ENCODE results near the gene ZNF433.
"Not testable (repeated sequence)": the region's sequence is repeated elsewhere in the genome, so short reads cannot be mapped to it uniquely, and the experiment has no call there.

ZNF433 gene

DNA sequence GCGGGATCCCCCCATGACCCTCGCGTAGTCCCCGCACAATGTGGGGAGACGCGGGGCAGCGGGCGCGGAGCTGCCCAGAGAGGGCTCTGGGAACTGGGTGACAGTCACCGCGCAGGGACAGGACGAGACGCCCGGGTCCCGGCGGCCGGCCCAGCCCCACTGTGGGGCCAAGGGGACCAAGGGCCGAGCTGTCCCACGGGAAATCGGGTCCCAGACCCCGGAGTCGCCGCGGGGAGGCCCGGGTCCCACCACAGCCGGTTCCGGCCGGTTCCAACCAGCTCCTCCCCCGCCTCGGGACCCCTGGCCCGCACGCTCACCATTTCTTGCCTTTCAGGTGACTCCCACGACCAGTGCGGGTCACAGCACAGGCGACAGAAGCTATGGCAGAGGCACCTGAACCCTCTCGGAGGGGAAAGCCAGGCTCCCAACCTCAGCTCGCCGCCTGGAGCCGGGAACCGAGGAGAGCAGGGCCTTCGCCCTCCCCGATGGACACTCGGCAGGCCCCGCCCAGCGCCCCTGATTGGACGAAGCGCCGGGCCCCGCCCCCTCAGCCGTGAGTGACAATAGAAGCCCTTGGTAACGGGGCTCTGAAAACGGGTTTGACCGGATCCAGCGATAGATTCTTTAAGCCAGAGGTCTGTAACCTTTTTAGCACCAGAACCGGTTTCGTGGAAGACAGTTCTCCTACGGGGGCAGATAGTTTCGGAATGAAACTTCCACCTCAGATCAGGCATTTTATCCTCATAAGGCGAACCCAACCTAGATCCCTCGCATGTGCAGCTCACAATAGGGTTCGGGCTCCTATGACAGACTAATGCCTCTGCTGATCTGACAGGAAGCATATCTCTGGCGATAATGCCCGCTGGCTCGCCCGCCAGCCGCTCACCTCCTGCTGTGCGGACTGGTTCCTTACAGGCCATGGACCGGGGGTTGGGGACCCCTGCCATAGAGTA, at the start of gene ZNF433:
Gene ZNF433, minus strand, starts transcription at position 460 of the 953 bp plus-strand sequence. Its CDS starts 140 bp downstream, at position 320.
- peak; percentile 93 for DNase-seq

DNA sequence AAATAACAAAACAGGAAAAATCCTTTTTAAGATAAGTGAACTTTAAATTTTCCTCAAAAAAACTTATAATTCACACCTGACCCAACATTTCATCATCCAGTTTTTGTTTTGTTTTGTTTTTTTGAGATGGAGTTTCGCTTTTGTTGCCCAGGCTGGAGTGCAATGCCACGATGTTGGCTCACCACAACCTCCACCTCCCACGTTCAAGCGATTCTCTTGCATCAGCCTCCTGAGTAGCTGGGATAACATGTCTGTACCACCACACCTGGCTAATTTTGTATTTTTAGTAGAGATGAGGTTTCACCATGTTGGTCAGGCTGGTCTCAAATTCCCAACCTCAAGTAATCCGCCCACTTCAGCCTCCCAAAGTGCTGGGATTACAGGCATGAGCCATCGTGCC, 47.9 kb upstream of the ZNF433 start:
- DNase-seq, result not testable (repeated sequence)

DNA sequence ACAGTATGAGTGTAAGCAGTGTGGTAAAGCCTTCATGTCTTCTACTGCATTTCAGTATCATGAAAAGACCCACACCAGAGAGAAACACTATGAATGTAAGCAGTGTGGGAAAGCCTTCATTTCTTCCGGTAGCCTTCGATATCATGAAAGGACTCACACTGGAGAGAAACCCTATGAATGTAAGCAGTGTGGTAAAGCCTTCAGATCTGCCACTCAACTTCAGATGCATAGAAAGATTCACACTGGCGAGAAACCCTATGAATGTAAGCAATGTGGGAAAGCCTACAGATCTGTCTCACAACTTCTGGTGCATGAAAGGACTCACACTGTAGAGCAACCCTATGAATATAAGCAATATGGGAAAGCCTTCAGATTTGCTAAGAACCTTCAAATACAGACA, 41.9 kb upstream of the ZNF433 start:
- DNase-seq, result no peak

DNA sequence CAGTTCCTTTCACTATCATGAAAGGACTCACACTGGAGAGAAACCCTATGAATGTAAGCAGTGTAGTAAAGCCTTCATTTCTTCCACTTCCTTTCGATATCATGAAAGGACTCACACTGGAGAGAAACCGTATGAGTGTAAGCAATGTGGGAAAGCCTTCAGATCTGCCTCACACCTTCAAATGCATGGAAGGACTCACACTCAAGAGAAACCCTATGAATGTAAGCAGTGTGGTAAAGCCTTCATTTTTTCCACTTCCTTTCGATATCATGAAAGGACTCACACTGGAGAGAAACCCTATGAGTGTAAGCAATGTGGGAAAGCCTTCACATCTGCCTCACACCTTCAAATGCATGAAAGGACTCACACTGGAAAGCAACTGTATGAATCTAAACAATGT, 40.9 kb upstream of the ZNF433 start:
- DNase-seq, result not testable (repeated sequence)

DNA sequence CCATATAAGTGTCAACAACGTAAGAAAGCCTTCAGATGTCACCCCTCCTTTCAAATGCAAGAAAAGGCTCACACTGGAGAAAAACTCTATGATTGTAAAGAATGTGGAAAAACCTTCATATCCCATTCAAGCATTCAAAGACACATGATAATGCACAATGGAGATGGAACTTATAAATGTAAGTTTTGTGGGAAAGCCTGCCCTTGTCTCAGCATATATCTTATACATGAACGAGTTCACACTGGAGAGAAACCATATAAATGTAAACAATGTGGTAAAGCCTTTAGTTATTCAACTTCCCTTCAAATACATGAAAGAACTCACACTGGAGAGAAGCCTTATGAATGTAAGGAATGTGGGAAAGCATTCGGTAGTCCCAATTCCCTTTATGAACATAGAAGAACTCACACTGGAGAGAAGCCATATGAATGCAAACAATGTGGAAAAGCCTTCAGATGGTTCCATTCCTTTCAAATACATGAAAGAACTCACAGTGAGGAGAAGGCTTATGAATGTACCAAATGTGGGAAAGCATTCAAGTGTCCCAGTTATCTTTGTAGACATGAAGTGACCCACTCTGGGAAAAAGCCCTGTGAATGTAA, 40.2 kb upstream of the ZNF433 start:
- no peak for DNase-seq

DNA sequence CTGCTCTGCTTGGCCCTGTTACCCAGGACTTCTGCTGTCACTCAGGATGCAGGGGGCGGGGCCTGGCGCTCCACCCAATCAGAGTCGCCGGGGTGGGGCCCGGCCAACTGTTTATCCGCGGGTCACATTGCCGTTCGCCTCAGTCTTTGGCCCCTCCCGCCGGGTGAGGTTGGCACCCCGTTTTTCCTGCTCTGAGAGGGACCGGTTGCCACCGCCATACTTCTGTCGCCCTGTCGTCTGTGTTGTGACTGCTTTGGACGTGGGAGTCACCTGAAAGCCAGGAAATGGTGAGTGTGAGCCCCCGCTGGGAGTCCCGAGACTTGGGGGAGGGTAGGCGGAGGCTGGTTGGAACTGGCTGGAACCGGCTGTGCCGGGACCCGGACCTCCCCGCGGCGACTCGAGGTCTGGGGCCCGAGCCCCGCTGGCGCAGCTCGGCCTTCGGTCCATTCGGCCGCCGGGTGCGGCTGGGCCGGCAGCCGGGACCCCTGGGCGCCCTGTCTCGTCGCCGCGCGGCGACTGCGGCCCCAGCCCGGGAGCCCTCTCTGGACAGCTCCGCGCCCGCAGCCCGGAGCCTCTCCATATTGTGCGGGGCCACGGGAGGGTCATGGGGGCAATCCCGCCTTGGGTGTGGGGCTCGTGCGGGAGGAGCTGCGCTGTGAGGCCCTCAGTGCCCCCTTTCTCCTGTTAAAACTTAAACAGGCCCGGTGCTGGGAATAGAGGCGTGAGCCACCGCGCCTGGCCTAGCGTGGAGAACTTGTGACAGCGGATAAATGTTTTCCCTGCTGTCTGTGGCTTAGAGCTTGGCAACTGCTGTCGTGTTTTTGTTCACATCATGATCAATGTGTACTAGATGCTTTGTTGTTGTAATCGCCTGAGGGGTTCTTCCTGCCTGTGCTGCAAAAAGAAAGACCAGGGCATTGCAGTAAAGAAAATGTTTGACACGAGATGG, 29.4 kb upstream of the ZNF433 start, which contains the start of gene ZNF844:
Gene ZNF844, plus strand, starts transcription at position 142 of the 949 bp plus-strand sequence. Its CDS starts 143 bp downstream, at position 285.
- peak; percentile 71 for DNase-seq

DNA sequence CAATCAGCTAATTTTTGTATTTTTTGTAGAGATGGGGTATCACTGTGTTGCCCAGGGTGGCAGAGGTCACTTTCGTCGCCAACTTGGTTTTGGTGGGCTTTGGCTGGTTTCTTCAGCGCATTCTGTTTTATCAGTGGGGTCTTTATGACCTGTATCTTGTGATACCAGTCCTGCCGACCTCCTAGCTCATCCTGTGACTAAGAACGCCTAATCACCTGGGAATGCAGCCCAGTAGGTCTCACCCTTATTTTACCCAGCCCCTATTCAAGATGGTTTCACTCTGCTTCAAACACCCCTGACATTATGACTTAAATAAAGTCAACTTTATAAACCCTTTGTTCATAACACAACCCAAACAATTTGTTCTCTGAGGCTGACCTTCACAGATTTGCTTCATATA, 20.3 kb upstream of the ZNF433 start:
- no peak for DNase-seq

DNA sequence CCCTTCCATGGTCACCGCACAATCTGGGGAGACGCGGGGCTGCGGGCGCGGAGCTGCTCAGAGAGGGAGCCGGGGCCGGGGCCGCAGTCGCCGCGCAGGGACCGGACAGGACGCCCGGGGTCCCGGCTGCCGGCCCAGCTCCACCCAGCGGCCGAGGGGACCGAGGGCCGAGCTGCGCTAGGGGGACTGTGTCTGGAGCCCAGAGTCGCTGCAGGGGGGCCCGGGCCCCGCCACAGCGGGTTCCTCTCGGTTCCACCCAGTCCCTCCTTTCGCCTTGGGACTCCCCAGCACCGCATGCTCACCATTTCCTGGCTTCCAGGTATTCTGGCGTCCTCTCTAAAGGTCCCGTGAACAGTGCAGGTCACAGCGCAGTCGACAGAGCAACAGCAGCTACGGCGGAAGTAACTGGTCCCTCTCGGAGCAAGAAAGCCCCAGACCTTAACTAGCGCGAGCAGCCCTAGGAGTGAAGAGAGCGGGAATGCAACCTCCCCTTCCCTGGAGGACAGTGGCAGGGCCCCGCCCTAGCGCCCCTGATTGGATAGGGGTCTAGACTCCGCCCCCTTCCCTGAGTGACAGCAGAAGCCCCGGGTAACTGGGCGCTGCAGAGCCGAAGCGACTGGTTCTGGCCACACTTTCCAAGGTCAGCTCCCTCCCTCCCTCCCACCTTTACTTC, 17.2 kb upstream of the ZNF433 start, which contains the start of gene ZNF878:
Gene ZNF878, minus strand, starts transcription at position 465 of the 673 bp plus-strand sequence. Its CDS starts 160 bp downstream, at position 305.
- peak; percentile 90 for DNase-seq

DNA sequence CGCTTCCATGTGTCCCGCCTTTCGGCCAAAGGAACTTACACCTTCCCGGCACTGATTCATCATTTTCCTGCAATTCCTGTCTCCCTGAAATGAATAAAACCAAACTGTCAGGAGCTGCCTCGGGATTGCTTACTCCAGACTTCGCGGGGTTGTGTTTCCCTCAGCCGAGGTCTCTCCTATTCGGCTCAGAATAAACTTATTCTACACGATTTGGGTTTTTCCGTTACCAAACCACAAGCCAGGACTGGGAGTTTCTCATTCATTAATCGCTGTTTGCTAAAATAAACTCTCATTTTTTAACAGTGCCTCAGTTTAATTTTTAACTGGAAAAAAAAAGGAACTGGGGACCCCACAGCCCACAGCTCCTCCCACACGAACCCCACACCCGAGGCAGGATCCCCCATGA, 16.6 kb upstream of the ZNF433 start:
- no peak for DNase-seq

DNA sequence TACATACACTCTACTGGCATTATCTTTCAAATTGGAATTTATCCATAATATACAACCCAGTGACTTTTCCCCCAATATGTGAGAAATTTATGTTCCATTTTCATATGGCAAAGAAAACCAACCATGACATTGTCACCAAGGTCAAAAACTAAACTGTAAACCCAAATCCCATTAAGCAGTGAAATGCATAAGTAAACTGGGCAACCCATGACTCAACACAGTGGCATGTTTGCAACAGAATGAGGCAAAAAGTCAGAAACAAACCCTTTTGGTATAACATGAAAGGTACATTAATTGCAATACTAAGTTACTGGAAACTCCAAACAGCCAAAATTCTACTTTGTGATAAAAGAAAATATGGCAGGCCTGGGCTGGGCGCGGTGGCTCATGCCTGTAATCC, 12.4 kb upstream of the ZNF433 start:
- no peak for DNase-seq

DNA sequence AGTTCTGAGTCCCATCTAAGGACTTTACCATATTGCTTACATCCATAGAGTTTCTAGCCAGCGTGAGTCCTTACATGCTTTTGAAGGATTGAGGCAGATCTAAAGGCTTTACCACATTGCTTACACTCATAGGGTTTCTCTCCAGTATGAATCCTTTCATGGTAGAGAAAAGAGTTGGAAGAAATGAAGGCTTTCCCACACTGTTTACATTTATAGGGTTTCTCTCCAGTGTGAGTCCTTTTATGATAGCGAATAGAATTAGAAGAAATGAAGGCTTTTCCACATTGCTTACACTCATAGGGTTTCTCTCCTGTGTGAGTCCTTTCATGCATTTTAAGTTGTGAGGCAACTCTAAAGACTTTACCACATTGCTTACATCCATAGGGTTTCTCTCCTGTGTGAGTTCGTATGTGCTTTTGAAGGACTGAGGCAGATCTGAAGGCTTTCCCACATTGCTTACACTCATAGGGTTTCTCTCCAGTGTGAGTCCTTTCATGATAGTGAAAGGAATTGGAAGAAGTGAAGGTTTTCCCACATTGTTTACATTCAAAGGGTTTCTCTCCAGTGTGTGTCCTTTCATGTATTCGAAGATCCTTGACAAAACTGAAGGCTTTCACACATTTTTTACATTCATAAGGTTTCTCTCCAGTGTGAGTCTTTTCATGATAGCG, 8.4 kb upstream of the ZNF433 start:
- DNase-seq, result no peak

DNA sequence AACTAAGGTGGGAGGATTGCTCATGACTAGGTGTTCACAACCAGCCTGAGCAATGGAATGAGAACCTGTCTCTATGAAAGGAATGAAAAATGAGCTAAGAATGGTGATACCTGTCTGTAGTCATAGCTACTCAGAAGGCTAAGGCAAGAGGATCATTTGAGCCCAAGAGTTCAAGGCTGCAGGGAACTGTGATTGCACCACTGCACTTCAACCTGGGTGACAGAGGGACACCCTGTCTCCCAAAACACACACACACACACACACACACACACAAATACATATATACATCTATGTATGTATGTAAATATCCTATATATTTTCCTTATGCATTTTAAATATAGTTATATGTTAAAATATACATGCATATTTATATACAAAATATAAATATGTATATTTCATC, 7.4 kb upstream of the ZNF433 start:
- DNase-seq, result no peak

DNA sequence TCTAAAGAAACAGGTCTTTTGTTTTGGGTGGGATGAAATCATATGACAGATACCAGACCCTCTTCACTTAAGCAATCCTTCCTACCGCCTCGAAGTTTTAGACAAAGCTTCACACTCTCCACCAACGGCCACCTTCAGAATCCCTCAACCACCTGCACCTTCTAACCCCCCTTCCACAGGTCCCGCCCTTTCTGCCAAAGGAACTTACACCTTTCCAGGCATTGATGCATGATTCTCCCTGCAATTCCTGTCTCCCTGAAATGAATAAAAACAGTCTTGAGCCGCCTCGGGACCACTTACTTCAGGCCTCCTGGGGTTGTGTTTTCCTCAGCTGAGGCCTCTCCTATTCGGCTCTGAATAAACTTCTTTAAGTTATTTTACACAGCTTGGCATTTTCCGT, 859 bp downstream of the ZNF433 start:
- DNase-seq, result no peak

DNA sequence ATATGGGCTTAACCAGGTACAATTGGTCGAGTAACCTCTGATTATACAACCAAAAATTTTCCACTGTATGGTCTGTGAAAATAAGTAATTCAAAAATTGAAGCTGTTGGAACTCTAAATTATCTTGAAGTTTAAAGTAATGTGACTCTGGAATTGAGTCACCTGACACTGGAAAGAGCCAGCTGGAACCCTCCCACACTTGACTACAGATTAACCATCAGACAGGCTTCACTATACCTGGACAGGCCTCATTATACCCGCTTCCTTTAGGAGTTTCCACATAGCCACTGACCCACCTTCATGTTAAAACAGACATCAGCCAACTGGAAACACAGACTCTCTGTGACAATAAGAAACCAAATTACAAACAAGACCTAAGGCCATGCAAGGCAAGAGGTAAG, 1.3 kb downstream of the ZNF433 start:
- no peak for DNase-seq

DNA sequence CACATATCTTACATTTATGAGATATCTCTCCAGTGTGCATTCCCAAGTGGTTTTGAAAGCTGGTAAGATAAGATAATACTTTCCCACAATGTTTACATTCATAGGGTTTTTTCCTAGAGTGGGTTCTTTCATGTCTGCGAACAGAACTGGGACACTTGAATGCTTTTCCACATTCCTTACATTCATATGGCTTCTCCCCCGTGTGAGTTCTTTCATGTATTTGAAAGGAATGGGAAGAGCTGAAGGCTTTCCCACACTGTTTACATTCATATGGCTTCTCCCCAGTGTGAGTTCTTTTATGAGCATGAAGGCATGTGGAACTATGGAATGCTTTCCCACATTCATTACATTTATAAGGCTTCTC, 19.7 kb downstream of the ZNF433 start:
- DNase-seq, result no peak

DNA sequence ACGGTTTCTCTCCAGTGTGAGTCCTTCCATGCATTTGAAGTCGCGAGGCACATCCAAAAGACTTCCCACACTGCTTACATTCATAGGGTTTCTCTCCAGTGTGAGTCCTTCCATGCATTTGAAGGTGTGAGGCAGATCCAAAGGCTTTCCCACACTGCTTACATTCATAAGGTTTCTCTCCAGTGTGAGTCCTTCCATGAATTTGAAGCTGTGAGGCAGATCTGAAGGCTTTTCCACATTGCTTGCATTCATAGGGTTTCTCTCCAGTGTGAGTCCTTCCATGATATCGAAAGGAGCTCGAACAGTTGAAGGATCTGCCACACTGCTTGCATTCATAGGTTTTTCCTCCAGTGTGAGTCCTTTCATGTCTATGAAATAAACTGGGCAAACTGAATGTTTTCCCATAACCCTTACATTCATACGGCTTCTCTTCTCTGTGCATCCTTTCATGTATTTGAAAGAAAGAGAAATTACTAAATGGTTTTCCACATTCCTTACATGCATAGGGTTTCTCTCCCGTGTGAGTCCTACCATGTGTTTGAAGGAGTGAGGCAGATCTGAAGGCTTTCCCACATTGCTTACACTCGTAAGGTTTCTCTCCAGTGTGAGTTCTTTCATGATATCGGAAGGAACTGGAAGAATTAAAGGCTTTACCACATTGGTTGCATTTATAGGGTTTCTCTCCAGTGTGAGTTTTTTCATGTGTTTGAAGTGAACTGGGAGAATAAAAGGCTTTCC, 20.3 kb downstream of the ZNF433 start:
- DNase-seq, result no peak

DNA sequence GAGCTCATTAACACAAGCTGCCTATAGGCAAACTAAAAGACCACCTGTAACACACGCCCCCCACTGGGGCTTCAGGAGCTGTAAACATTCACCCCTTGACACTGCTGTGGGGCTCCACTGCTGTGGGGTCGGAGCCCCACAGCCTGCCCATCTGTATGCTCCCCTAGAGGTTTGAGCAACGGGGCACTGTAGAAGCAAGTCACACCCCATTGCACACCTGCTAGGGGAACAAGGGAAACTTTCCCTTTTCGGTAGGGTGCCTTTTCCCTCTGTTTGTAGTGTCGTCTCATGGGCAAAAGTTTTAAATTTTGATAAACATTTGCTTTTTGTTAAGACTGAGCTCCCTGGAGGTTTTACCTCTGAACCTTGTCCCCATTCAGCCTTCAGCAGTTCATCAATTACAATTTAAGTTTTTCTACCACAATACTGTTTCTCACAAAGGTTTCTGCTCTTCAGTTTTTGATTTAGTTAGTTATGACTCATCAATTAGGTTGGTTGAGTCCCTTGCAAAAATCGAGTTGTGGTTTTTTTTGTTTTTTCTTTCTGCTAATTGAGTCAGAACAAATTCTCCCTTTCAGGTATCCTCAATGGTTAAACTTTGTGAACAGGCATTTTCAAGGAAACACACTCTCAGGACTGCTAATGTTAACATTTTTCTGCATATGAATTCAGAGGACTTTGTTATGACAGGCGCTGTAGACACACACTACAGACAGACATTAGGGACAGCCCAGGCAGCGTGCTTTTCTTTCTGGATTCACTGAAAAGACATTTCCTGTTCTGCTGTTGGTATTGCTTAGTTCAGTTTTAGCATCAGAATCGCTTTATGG, 35.1 kb downstream of the ZNF433 start:
- DNase-seq, result no peak

DNA sequence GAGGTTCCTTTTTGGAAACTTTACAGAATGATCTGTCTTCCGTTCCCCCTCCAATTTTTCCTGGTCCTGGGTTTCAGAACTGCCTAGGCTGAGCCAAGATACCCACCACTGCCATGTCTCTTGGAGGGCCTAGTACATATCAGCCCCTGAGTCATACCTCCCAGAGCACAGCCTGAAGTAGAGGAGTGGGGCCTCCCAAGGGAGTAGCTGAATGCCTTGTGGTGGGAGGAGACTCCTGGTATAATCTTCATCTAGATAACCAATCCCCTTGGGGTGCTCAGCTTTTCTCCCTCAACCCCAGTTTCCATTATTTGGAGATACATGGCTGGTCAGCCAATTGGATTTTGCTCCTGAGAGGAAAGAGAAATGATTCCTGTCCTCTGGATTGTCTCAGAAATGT, 40.3 kb downstream of the ZNF433 start:
- DNase-seq, result no peak

DNA sequence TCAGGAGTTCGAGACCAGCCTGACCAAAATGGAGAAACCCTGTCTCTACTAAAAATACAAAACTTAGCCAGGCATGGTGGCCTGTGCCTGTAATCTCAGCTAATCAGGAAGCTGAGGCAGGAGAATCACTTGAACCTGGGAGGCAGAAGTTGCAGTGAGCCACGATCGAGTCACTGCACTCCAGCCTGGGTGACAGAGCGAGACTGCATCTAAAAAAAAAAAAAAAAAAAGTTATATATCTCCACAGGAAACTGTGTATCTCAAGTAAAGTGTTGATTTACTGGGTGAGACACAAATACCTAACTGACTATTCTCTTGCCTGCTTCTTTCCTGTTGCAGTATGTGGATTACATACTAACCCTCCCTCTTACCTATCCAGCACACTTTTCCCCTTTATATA, 43.6 kb downstream of the ZNF433 start:
- not testable (repeated sequence) for DNase-seq

DNA sequence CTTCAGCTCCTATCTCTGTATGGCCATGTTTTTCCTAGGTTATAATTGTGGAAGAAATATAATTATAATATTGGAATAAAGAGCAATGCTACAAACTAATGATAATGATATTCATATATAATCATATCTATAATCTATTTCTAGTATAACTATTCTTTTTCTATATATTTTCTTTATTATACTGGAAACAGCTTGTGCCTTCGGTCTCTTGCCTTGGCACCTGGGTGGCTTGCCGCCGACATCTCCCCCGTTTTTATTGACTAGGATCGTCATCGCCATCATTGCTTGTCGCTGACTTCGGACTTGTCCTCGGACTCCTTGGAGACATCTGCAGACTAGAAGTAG, 46.4 kb downstream of the ZNF433 start:
- DNase-seq, result no peak

All from COR-L47 (cell line).